Gastroesophageal sphincter (tissue), 4 donors: ENCODE measurements around the gene QPCT. TPM values are rescaled to one million over a fixed set of nuclear protein-coding genes. Genes with fewer than 3 reads are reported as not detected.

Experiments used
- ATAC-seq: fragments of 150-250 bp; one replicate; pipeline ENCODE4 v1.9.1; 2016; ENCODE audit warnings: mild to moderate bottlenecking, moderate library complexity
- H3K27ac ChIP-seq, 4 donors: fragments of 200-600 bp; sonication (generic) in 3 of 4; 1 replicate in 3 of 4; 2 replicates in 1 of 4; pipeline ENCODE4 v1.5.1; 2016 to 2019
- H3K27me3 ChIP-seq: fragments of 200-600 bp; sonication (generic); one replicate; pipeline ENCODE4 v1.5.1; 2019
- H3K36me3 ChIP-seq, 2 donors: fragments of 200-600 bp; sonication (generic); one replicate each; pipeline ENCODE4 v1.5.1; 2019; ENCODE audit warnings: control low read depth in 1 of 2
- H3K4me1 ChIP-seq, 3 donors: fragments of 200-600 bp; sonication (generic); 1 replicate in 2 of 3; 2 replicates in 1 of 3; pipeline ENCODE4 v1.5.1; 2016 to 2019; ENCODE audit warnings: control low read depth in 2 of 3
- H3K4me3 ChIP-seq, 2 donors: fragments of 200-600 bp; sonication (generic); one replicate each; pipeline ENCODE4 v1.5.1; 2019; ENCODE audit warnings: mild to moderate bottlenecking in 1 of 2, moderate library complexity in 1 of 2
- H3K9me3 ChIP-seq, 3 donors: fragments of 200-600 bp; sonication (generic); one replicate each; pipeline ENCODE4 v1.5.1; 2017 to 2019; ENCODE audit warnings: control low read depth in 2 of 3
- EP300 ChIP-seq: sonication (generic); formaldehyde crosslinking; IDR thresholded peaks from one replicate; pipeline ENCODE4 v1.6.1; 2017; ENCODE audit warnings: antibody characterized with exemption, mild to moderate bottlenecking
- POLR2A ChIP-seq, 2 donors: fragments of 450-650 bp; IDR thresholded peaks; one replicate each; pipeline ENCODE4 v1.6.1; 2017; ENCODE audit warnings: antibody characterized with exemption in 2 of 2, mild to moderate bottlenecking in 2 of 2, moderate library complexity in 1 of 2
- POLR2AphosphoS5 ChIP-seq: sonication (generic); formaldehyde crosslinking; IDR thresholded peaks from one replicate; pipeline ENCODE4 v1.6.1; 2017; ENCODE audit warnings: antibody characterized with exemption
- WGBS, 2 donors: methylation state at CpG; one replicate each; pipeline ENCODE4 v1.1.5; 2018; ENCODE audit warnings: low coverage in 1 of 2; 5-methylcytosine and 5-hydroxymethylcytosine counted together
- total RNA-seq, 4 donors: library from RNA; depleted of rRNA; stranded (reverse); fragments of >200 nt; gene quantifications; one replicate each; pipeline ENCODE4 v1.1.0, GENCODE V29; 2016
- TF ChIP-seq, protein P1 (sequence below), 4 experiments: fragments of 200-600 bp in 2 of 4; fragments of 450-650 bp in 2 of 4; sonication (generic) in 1 of 4; IDR thresholded peaks; one replicate each; pipeline ENCODE4 v1.5.1; 2017 to 2019; ENCODE audit warnings: antibody characterized with exemption in 4 of 4, mild to moderate bottlenecking in 2 of 4, moderate library complexity in 2 of 4

QPCT gene
- total RNA-seq, 4 donors from 2014 or later: 1.5 to 5.2 (median 2.6) TPM

DNA sequence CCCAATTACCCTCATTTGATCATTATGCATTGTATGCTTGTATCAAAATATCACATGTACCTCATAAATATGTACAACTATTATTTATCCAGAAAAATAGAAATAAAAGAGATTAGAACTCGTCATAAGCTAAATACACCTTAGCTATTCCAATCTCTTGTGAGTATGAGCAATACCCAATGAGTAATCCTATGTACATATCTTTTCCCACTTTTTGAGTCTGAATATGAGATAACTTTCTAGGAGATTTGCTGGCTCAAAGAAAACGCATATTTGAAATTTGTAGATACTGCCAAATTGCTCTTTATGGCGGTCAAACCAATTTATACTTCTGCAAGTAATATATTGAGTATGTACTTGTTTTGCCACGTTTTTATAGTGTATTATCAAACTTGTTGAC, 43.9 kb upstream of the QPCT start:
- TF ChIP-seq POLR2AphosphoS5 (no peak), EP300 (no peak), POLR2A (IDR thresholded peaks at IDR 0.05) (no peak)
- TF ChIP-seq, protein P1, sequence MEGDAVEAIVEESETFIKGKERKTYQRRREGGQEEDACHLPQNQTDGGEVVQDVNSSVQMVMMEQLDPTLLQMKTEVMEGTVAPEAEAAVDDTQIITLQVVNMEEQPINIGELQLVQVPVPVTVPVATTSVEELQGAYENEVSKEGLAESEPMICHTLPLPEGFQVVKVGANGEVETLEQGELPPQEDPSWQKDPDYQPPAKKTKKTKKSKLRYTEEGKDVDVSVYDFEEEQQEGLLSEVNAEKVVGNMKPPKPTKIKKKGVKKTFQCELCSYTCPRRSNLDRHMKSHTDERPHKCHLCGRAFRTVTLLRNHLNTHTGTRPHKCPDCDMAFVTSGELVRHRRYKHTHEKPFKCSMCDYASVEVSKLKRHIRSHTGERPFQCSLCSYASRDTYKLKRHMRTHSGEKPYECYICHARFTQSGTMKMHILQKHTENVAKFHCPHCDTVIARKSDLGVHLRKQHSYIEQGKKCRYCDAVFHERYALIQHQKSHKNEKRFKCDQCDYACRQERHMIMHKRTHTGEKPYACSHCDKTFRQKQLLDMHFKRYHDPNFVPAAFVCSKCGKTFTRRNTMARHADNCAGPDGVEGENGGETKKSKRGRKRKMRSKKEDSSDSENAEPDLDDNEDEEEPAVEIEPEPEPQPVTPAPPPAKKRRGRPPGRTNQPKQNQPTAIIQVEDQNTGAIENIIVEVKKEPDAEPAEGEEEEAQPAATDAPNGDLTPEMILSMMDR (IDR thresholded peaks at IDR 0.05): no peak
- H3K27me3 ChIP-seq: no peaks in the 10 kb centered on the region
- H3K27ac ChIP-seq: no peak overlapping the region
- no peaks in the 10 kb centered on the region for H3K36me3 ChIP-seq
- no peak overlapping the region for H3K4me3 ChIP-seq
- WGBS, 2 donors: 92 to 95% methylated on average over 4 of the region's 4 CpGs
- peaks cover 0 to 22% (median 3%) of the 10 kb centered on the region in 3 donors for H3K4me1 ChIP-seq
- H3K9me3 ChIP-seq: no peaks in the 10 kb centered on the region
- no peak for ATAC-seq

DNA sequence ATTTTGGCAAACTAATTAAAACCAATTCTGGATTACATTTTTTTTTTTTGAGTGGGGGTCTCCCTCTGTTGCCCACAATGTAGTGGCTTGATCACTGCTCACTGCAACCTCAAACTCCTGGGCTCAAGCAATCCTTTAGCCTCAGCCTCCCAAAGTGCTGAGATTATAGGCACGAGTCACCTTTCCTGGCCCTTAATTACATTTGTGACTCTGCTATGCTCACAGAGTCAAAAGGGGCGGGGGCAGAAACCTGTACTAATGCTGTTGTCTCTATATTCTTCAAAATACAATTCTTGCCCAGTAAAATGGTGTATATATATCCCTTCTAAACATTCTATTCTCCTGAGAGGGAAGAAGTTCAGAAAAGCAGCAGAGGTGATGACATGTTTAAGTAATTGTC, 43.0 kb upstream of the QPCT start:
- Histone ChIP-seq H3K9me3 (no peaks in the 10 kb centered on the region), H3K36me3 (no peaks in the 10 kb centered on the region), H3K27me3 (no peaks in the 10 kb centered on the region), H3K4me3 (no peak overlapping the region), H3K4me1 (peaks cover 0 to 31% (median 3%) of the 10 kb centered on the region in 3 donors), H3K27ac (no peak overlapping the region)
- 57 to 65% methylated on average over 2 of the region's 2 CpGs for WGBS, 2 donors
- no peak for ATAC-seq
- TF ChIP-seq EP300 (no peak), POLR2AphosphoS5 (no peak), POLR2A (IDR thresholded peaks at IDR 0.05) (no peak)
- TF ChIP-seq, protein P1 (IDR thresholded peaks at IDR 0.05): no peak

DNA sequence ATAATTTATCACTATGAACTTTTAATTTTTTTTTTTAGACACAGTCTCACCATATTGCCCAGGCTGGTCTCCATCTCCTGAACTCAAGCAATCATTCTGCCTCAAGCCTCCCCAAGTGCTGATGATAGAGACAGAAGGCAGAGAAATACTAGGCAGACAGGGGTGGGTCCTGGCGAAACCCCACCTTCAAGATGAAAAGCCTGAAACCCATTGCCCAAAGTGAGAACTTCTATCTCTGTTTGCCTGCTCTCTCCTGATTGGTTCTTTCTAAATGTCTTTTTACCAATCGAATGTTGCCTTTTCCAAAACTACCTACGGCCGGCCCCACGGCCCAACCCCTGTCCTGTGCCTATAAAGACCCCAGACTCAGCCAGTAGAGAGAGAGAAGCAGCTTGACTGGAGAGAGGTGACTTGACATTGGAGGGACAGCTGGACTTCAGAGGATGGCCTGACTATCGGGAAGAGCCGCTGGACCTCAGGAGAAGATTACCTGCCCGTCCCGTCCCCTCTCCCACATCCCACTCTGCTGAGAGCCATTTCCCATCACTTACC, 41.7 kb upstream of the QPCT start:
- 92 to 100% methylated on average over 1 to 5 of the region's 9 CpGs for WGBS, 2 donors
- no peak for ATAC-seq
- H3K27ac ChIP-seq: no peak overlapping the region

DNA sequence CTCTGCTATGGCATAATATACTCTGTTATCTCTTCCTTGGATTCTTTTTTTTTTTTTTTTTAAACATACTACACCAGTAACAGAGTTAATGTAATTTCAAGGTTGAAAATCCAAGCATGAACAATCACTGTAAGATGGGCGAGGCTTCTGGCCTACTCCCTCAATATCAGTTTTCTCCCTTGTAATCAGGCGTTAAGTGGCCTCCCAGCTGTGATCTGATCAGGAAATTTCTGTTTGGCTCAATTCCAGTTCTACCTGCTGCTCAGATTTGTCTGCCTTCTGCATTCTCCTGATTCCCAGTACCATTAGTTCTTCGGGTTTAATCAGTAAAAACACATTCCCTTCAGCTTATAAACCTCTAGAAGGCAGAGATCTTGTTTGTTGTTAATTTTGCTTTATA, 38.4 kb upstream of the QPCT start:
- peaks cover 2 to 51% (median 3%) of the 10 kb centered on the region in 3 donors for H3K4me1 ChIP-seq
- WGBS, 2 donors: 60 to 69% methylated on average over 2 to 3 of the region's 3 CpGs
- no peak overlapping the region for H3K4me3 ChIP-seq
- ATAC-seq: no peak
- no peaks in the 10 kb centered on the region for H3K27me3 ChIP-seq
- TF ChIP-seq, protein P1 (IDR thresholded peaks at IDR 0.05): no peak
- no peaks in the 10 kb centered on the region for H3K36me3 ChIP-seq
- H3K9me3 ChIP-seq: no peaks in the 10 kb centered on the region
- H3K27ac ChIP-seq: no peak overlapping the region

More for the DNA sequence above, 41.7 kb upstream of the QPCT start:
- Histone ChIP-seq H3K9me3 (no peaks in the 10 kb centered on the region), H3K4me1 (peaks cover 0 to 44% (median 3%) of the 10 kb centered on the region in 3 donors), H3K4me3 (no peak overlapping the region), H3K27me3 (no peaks in the 10 kb centered on the region), H3K36me3 (no peaks in the 10 kb centered on the region)
- TF ChIP-seq POLR2AphosphoS5: no peak
- no peak for TF ChIP-seq EP300
- TF ChIP-seq POLR2A (IDR thresholded peaks at IDR 0.05): no peak
- TF ChIP-seq, protein P1 (IDR thresholded peaks at IDR 0.05): no peak

DNA sequence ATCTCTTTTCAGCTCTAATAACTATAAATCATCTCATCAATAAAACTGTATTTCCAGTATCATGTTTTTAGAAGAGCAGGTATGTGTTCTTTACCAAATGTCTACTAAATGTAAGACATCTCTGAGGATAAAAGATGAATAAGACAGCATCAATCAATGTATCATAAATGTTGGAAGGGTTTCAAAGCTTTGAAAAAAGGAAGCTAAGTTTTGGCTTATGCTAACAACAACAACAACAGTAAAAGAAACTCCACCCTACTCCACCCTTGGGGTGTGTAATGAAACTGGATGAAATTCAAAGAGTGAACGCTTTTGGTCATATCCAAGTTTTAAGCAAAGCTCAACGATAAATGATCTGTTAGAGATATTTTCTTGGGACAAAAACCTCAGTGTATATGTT, 36.9 kb upstream of the QPCT start:
- no peak overlapping the region for H3K27ac ChIP-seq
- no peak for TF ChIP-seq EP300
- TF ChIP-seq, protein P1 (IDR thresholded peaks at IDR 0.05): no peak
- no peak for TF ChIP-seq POLR2AphosphoS5
- no peak for TF ChIP-seq POLR2A (IDR thresholded peaks at IDR 0.05)
- H3K4me1 ChIP-seq: peaks cover 3 to 53% (median 11%) of the 10 kb centered on the region in 3 donors
- no peaks in the 10 kb centered on the region for H3K27me3 ChIP-seq
- no peak for ATAC-seq
- H3K36me3 ChIP-seq: no peaks in the 10 kb centered on the region
- H3K9me3 ChIP-seq: no peaks in the 10 kb centered on the region
- 55 to 83% methylated on average over 2 of the region's 2 CpGs for WGBS, 2 donors
- H3K4me3 ChIP-seq: no peak overlapping the region
